Measurements from ENCODE around the gene TRIM34. TPM values are rescaled to one million over a fixed set of nuclear protein-coding genes. Genes with fewer than 3 reads are reported as not detected.

Gene TRIM34
- polyA plus RNA-seq, 2 of the 4 experiments (the other 2 are of a cell fraction) = 6.8 to 15.2 TPM

- DNase-seq (ENCODE audit: low read depth in 1 of 2, low spot score in 1 of 2) (no peak), ATAC-seq (no peak), FAIRE-seq (no peak)
- Histone ChIP-seq H3K4me3 (no peak overlapping the region), H3K4me1 (peaks cover 7% of the 10 kb centered on the region), H3K27ac (no peak overlapping the region), H3K9me3 (no peaks in the 10 kb centered on the region), H3K4me2 (no peak overlapping the region)
- ChIA-PET CTCF (interaction anchor here (1.1 to 1.3 kb wide), 2 partner anchors 93 to 115 kb away, joined by 3 to 5 read pairs; partner anchors contain the start of gene TRIM5), POLR2A (no interaction called here)
- WGBS (ENCODE audit: missing lambda C conversion rate) = 68% methylated on average over 3 of the region's 3 CpGs
- TF ChIP-seq MAZ (IDR thresholded peaks at IDR 0.05; ENCODE audit: borderline replicate concordance, low read depth, low read length) (no peak), ZNF302 (CRISPR knock-in tag; IDR thresholded peaks at IDR 0.05) (no peak), EHF (CRISPR knock-in tag; IDR thresholded peaks at IDR 0.05) (no peak), BCL3 (IDR thresholded peaks at IDR 0.05) (no peak), HMGXB4 (CRISPR knock-in tag; IDR thresholded peaks at IDR 0.05; ENCODE audit: borderline replicate concordance) (no peak), RCOR1 (IDR thresholded peaks at IDR 0.05; ENCODE audit: low read depth, low read length) (no peak), REST (IDR thresholded peaks at IDR 0.05) (no peak), EP300 (IDR thresholded peaks at IDR 0.05) (no peak), ZC3H11A (IDR thresholded peaks at IDR 0.05) (no peak), ATOH8 (CRISPR knock-in tag; IDR thresholded peaks at IDR 0.05; ENCODE audit: low read depth) (no peak), GATA3 (IDR thresholded peaks at IDR 0.05; ENCODE audit: borderline replicate concordance) (no peak), RAD21 (conservative IDR thresholded peaks at IDR 0.05 in 1 of 2, IDR thresholded peaks at IDR 0.05 in 1 of 2) (no peak), MAFK (IDR thresholded peaks at IDR 0.05; ENCODE audit: partially characterized antibody) (no peak)
Observed at GRCh38 chr11:5591613-5592012, 33.2 kb upstream of the TRIM34 start.

- Histone ChIP-seq H3K27ac (no peak overlapping the region), H3K4me3 (no peak overlapping the region), H3K9me3 (no peaks in the 10 kb centered on the region), H3K4me2 (no peak overlapping the region), H3K4me1 (peaks cover 8% of the 10 kb centered on the region)
- ChIA-PET CTCF (interaction anchor here (1.3 kb wide), 1 partner anchor 92 kb away, joined by 5 read pairs; the partner anchor contains the start of gene TRIM5), POLR2A (no interaction called here)
- FAIRE-seq = no peak
- WGBS (ENCODE audit: missing lambda C conversion rate) = 90% methylated on average over 5 of the region's 5 CpGs
- no peak for DNase-seq (ENCODE audit: low read depth in 1 of 2, low spot score in 1 of 2)
- TF ChIP-seq ELK1 (IDR thresholded peaks at IDR 0.05; ENCODE audit: low read depth, low read length) (no peak), ZSCAN20 (CRISPR knock-in tag; IDR thresholded peaks at IDR 0.05) (no peak), RNF2 (IDR thresholded peaks at IDR 0.05; ENCODE audit: borderline replicate concordance, low read depth) (no peak), FOXS1 (CRISPR knock-in tag; IDR thresholded peaks at IDR 0.05) (no peak), RFX5 (IDR thresholded peaks at IDR 0.05) (no peak), NR3C1 (IDR thresholded peaks at IDR 0.05) (no peak), POLR2A (IDR thresholded peaks at IDR 0.05; ENCODE audit: low read length) (no peak), TP53 (CRISPR knock-in tag; IDR thresholded peaks at IDR 0.05) (no peak)
- ATAC-seq = no peak
Observed at GRCh38 chr11:5592615-5593014, 32.2 kb upstream of the TRIM34 start.
